GM18868 (cell line): Measurements from ENCODE around the gene KCNH4.
"Not testable (repeated sequence)": the region's sequence is repeated elsewhere in the genome, so short reads cannot be mapped to it uniquely, and the experiment has no call there.

Source experiments
- ATAC-seq: cut with Tn5 transposase; IDR thresholded peaks from one replicate; pipeline ENCODE4 v1.9.1; 2021; ENCODE audit warnings: mild to moderate bottlenecking, moderate library complexity; ENCODE audit not compliant: unreplicated experiment

KCNH4 gene

GRCh38 chr17:42197564-42198156 is 16.7 kb upstream of the KCNH4 start:
- no peak for ATAC-seq

- ATAC-seq = peak; percentile 88
These were observed 13.3 kb upstream of the KCNH4 start, which contains the start of gene GHDC for GRCh38 chr17:42193969-42194899. TSS of gene GHDC (minus strand) at chr17:42194494. CDS start at chr17:42193581, 913 bp downstream.

- ATAC-seq = no peak
These were observed 12.4 kb upstream of the KCNH4 start for GRCh38 chr17:42193216-42193968.

GRCh38 chr17:42192189-42193126 is 11.5 kb upstream of the KCNH4 start:
- ATAC-seq = no peak

DNA sequence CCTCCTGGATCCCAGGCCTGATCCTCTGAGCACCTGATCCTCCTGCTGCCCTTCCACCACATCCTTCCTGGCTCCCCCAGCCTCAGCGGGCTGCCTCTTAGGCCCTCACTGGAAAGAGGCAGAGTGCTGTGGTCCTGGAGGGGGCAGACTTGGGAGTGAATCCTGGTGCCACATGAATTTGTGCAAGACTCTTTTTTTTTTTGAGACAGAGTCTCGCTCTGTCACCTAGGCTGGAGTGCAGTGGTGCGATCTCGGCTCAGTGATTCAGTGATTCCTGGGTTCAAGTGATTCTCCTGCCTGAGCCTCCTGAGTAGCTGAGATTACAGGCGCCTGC is 10.3 kb upstream of the KCNH4 start:
- no peak for ATAC-seq

DNA sequence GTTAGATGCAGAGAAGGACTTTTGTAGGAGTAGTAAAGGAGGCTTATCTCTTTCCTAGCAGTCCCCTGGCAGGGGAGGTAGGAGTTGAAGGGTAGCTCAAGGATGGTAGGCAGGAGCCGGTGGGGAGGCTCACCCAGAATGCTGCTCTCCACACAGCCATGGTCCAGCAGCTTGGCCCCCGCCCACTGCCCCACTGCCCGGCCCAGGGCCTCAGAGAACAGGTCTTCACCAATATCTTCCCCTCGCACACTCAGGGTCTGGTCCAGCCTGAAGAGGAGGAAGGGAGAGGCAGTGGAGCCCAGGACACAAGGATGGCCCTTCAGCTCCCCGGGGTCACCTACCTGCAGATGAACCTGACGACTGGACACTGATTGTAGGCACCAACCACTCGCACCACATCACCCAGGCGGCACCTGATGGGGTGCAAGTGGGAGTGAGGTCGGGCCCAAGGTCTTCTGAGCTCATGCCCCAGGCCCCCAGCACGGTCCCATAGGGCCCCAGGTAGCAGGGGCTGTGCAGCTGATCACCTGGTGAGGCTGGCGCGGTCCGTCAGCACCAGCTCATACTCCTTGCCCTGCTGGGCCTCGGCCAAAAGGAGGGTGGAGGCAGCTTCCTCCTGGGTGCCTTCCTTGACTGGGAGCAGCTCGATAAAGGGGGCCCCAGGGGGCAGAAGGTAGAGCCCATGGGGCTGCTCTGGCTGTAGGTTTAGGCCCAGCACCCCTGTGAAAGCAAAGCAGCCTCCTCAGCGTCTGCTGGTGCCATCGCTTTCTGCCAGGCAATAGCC is 9.7 kb upstream of the KCNH4 start:
- ATAC-seq = no peak

- no peak for ATAC-seq
These were observed 8.7 kb upstream of the KCNH4 start for GRCh38 chr17:42189651-42189965.

DNA sequence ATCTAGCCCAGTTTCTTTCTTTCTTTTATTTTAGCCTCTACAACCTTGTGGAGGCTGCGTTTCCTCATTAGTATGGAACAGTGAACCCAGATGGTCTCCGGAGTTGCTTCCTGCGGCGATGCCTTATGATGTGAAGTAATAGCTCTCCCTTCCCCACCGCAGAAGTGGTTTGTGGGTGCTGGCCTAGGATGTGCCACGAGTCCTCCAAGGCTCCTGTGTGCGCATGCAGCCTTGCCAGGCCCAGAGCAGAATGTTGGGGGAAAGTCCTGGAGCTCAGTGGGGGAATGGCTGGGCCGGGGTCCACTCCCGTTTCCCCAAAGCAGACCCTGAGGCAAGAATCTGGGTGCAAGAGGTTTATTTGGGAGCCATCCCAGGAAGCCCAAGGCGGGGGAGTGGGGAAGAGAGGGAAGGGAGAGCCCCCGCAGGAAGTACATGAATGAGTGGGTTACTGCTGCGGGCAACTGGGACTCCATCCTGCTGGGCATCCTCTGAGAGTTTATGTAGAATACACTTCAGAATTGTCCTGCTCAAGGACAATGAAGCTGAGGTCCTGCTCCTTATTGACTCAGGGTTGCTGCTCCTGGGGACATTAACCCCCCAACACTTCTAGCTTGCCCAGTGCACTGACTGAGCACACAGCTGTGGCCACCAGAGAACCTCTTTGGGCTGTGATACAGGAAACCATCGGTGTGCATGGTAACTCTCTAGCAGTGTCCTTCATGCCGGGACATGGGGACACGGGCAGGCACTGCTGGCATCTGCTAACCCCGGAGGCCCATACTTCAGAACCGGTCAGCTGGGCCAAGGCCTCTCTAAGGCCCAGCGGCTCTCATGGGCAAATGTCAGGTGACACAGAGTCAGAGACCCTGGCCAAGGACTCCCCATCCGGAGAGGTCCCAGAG is 8.1 kb upstream of the KCNH4 start:
- ATAC-seq = no peak

DNA sequence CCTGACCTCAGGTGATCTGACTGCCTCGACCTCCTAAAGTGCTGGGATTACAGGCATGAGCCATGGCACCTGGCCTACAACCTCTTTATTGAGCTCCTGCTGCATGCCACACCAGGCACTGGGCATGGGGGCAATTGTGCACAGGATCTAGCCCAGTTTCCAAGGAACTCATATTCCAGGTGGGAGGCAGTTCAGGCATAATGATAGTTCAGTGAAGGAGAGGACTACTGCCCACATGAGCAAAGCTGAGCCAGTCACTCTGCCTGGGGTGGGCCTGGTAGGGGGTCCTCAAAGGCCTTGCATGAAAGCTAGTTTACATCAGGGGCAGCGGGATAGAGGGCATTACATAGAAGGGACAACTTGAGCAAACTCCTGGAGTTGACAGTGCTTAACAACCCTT is 6.9 kb upstream of the KCNH4 start:
- no peak for ATAC-seq

DNA sequence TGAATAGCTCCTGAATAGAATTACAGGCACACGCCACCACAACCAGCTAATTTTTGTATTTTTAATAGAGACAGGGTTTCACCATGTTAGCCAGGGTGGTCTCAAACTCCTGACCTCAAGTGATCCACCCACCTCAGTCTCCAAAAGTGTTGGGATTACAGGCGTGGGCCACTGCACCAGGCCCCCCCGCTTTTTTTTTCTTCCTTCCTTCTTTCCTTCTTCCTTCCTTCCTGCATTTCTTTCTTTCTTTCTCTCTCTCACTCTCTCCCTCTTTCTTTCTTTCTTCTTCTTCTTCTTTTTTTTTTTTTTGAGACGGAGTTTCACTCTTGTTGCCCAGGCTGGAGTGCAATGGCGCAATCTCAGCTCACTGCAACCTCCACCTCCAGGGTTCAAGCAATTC is 5.2 kb upstream of the KCNH4 start:
- not testable (repeated sequence) for ATAC-seq

DNA sequence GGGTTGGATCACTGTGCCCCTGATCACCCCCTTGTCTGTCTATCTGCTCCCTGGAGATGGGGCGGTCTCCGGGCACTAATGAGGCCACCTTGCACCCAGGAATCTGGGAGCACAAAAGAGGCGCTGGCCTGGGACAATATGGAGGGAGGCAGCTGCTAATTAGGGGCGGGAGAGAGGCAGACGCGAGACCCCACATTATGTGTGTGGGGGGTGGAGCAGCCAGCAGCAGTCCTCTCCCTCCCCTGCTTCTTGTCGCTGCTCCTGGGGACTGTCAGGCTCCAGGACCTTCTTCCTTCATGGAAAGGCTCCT is 4.6 kb upstream of the KCNH4 start:
- ATAC-seq = no peak

DNA sequence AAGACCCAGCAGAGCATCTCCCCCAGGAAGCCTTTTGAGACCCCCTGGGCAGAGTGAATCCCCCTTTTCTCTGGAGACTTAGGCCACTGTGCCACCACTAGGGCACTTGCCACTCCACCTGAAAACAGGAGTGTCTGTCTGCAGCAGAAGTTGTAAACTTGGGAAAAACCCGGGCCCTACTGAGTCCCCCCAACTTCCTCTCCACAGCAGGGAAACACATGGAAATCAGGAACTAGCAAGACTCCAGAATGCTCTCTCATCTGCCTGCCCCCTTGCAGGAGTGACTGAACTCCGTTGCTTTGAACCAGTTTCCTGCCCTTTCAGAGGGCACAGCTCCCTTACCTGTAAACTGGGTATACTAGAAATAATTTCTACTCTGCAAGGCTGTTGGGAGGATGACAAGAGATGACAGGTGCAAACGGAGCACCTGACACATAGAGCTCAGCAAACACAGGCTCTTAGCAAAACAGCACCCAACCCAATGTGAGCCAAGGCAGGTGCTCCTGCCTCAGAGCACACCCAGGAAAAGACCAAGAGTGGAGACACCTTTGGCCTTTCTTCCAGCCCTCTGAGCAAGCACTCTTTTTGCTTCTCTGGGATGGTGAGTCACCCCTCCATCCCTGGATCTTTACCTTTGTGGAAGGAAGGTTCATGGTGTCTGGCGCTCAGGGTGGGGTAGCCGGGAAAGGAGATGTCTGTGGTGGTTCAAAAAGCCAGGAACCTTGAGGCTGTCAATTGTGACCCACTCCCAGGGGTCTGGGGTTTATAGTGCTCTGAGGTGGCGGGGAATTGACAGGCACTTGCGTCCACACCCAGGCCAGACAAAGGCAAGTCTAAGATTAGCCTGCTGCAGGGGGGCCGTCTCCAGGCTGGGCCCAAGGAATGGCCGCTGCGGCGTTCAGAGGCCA is 4.0 kb upstream of the KCNH4 start, which contains the start of gene HCRT:
HCRT (minus strand) TSS at position 740 of the 908 bp plus-strand sequence; CDS start at position 653, 87 bp downstream.
- ATAC-seq = no peak

DNA sequence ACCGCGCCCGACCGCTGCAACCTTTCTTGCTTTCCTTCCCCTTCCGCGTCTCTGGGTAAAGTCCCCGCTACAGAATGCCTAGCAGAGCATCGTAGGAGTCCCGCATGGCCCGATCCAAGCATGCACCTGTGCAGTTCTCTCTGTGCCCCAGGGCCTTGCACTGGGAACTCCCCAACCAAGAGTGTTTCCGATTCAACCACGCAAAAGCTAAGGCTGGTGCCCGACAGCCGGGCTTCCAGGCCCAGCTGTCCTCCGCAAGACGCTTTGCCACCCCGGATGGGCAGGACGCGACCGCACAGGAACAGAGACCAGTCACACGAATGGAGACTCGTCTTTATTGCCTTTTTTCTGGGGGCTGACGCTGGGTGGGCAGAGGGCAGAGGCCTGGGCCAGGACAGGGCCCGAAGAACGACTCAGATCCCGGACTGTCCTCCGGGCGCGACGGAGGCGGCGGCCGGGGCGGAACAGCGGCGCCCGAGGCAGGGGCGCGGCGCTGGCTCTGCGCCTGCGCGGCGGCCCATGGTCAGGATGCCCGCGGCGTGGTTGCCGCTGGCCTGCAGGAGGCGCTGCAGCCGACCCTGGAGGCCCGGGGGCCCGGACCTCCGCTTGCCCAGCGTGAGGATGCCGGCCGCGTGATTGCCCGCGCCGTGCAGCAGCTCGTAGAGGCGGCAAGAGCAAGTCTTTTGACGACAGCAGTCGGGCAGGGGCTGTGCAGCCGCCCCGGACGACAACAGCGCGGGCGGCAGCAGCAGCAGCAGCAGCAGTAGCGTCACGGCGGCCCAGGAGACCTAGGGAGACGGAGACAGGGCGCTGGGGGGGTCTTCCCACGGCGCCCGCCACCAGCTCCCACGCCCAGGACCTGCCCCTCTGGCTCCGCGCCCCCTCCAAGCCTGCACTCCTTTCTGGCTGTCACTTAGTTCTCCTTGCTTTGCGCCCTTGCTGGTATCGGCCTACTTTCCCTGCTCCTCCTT is 3.1 kb upstream of the KCNH4 start:
- peak; percentile 67 for ATAC-seq

DNA sequence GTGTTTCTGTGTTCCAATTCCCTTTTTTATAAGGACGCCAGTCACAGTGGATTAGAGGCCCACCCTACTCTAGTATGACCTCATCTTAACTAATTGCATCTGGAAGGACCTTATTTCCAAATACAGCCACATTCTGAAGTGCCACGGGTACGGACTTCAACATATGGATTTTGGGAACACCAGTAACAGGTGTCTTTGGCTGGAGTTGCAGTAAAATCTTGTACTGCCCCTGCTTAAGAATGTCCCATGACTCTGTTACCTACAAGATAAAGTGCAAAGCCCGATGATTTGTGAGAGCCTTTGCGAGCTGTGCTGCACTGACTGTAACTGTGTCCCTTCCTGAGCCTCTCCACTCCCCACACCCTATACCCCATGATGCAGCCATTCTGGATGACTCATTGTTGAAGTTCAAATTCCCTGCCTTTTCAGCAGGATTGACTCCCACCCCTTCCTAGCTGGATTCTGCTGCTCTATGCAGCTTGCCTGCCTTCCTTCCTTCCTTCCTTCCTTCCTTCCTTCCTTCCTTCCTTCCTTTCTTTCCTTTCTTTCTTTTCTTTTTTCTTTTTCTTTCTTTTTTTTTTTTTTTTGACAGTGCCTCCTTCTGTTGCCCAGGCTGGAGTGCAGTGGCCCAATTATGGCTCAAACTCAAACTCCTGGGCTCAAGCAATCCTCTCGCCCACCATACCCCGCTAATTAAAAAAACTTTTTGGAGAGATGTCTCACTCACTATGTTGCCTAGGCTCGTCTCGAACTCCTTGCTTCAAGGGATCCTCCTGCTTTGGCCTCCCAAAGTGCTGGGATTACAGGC is 2.2 kb upstream of the KCNH4 start:
- no peak for ATAC-seq

DNA sequence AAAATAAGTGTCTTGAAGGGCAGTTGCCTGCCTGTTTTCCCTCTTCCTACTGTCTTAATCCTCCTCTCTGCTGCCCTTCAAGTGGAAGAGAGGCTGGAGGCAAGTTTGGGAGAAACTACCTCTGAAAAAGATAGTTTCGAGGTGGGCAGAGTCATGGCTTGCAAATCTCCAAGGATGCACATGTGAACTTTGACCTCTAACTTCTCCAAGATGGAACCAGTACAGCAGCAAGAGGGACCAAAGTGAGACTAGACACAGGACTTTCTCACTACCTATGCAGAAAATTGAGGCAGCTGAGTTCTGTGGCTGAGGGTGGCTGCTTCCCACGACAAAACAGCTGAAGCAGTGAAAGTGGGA is 887 bp upstream of the KCNH4 start:
- ATAC-seq = no peak

DNA sequence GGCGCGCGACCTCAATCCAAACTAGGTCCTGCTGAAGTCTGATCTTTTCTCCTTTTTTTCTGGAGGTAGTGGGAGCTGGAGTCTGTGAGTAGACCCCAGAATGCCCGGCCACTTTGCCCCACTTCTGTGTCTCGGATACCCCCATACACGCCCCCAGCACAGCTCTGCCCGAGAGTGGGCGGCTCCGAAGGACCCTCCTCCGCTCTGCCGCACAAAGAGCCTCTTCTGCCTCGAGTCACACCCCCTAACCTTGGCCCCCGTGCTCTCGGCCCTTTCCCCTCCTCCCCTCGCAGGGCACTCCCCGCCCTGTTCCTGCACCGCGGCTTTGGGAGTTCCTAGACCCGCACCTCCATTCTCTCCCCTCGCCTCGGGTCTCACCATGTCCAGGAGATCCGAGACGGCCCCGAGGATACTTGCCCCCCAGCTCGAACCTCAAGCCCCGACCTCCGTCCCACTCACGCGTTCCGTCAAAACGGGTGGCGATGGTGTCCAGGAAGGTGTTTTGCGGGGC is 476 bp downstream of the KCNH4 start:
- ATAC-seq = no peak
